Camera-type eye (tissue), 1 donor: Measurements from ENCODE around the gene HEBP1. TPM values are rescaled to one million over a fixed set of nuclear protein-coding genes. Genes with fewer than 3 reads are reported as not detected.

Source experiments
- total RNA-seq: library from RNA; depleted of rRNA; stranded (reverse); fragments of >200 nt; gene quantifications from one replicate; pipeline ENCODE4 v1.2.3, GENCODE V29; 2014

HEBP1 gene
- total RNA-seq: 20.7 TPM

GRCh38 chr12:12999959-13000615, at the start of gene HEBP1:
HEBP1 (minus strand) TSS chr12:13000265; CDS start chr12:13000114, 151 bp downstream.

GRCh38 chr12:13044002-13044905, 44.2 kb upstream of the HEBP1 start, which contains the start of gene FAM234B:
FAM234B (plus strand) TSS chr12:13044381; CDS start chr12:13044404, 23 bp downstream.

GRCh38 chr12:12952036-12952435, 48.0 kb downstream of the HEBP1 start, which contains the start of gene GPRC5D:
GPRC5D (minus strand) TSS chr12:12952170; CDS start chr12:12950384, 1,786 bp downstream.

Other genes starting within 250 kb of the HEBP1 start
- gene APOLD1, start 214.6 kb downstream of the HEBP1 start, total RNA-seq: 44.7 TPM
- 89.3 TPM for gene DDX47, start 186.9 kb downstream of the HEBP1 start, total RNA-seq
- 6.4 TPM for gene GPRC5A, start 108.7 kb downstream of the HEBP1 start, total RNA-seq
- gene GPRC5D, start 48.1 kb downstream of the HEBP1 start, total RNA-seq: not detected
- 25.7 TPM for gene FAM234B, start 44.1 kb upstream of the HEBP1 start, total RNA-seq
- gene GSG1, start 103.4 kb upstream of the HEBP1 start, total RNA-seq: 17.3 TPM
- gene EMP1, start 196.5 kb upstream of the HEBP1 start, total RNA-seq: 189 TPM